Parathyroid adenoma (tissue), 2 donors: Measurements from ENCODE around the gene MEOX1.

Experiments used
- H2AFZ ChIP-seq: fragments of 300-600 bp; sonication (generic); one replicate; pipeline ENCODE4 v1.7.0; 2017; ENCODE audit warnings: antibody characterized with exemption, mild to moderate bottlenecking
- H3K27ac ChIP-seq: fragments of 300-600 bp; sonication (generic); one replicate; pipeline ENCODE4 v1.7.0; 2017
- H3K27me3 ChIP-seq: fragments of 300-600 bp; sonication (generic); one replicate; pipeline ENCODE4 v1.7.0; 2017; ENCODE audit warnings: low read length; ENCODE audit not compliant: control insufficient read depth, insufficient read depth
- H3K36me3 ChIP-seq: fragments of 300-600 bp; sonication (generic); one replicate; pipeline ENCODE4 v1.7.0; 2017; ENCODE audit warnings: low read length; ENCODE audit not compliant: control insufficient read depth, insufficient read depth
- H3K4me1 ChIP-seq: fragments of 300-600 bp; sonication (generic); one replicate; pipeline ENCODE4 v1.7.0; 2017; ENCODE audit warnings: control low read depth
- H3K4me2 ChIP-seq: fragments of 300-600 bp; sonication (generic); one replicate; pipeline ENCODE4 v1.7.0; 2017; ENCODE audit warnings: low read length
- H3K4me3 ChIP-seq: fragments of 300-600 bp; sonication (generic); one replicate; pipeline ENCODE4 v1.7.0; 2017; ENCODE audit warnings: low read depth, low read length
- H3K79me2 ChIP-seq: fragments of 300-600 bp; sonication (generic); one replicate; pipeline ENCODE4 v1.7.0; 2017; ENCODE audit warnings: control low read depth
- H3K9ac ChIP-seq: fragments of 300-600 bp; sonication (generic); one replicate; pipeline ENCODE4 v1.7.0; 2017; ENCODE audit warnings: mild to moderate bottlenecking
- H3K9me3 ChIP-seq: fragments of 300-600 bp; sonication (generic); one replicate; pipeline ENCODE4 v1.7.0; 2017; ENCODE audit warnings: low read length; ENCODE audit not compliant: control insufficient read depth
- TF ChIP-seq, protein P1 (sequence below): fragments of 300-600 bp; sonication (generic); IDR thresholded peaks from one replicate; pipeline ENCODE4 v1.7.0; 2017; ENCODE audit warnings: antibody characterized with exemption, mild to moderate bottlenecking
- donor health status: primary hyperparathyroidism.

Gene MEOX1

GRCh38 chr17:43660816-43661493, 767 bp downstream of the MEOX1 start:
- H3K79me2 ChIP-seq, result no peaks in the 10 kb centered on the region
- no peaks in the 10 kb centered on the region for H3K4me1 ChIP-seq
- no peak overlapping the region for H3K27ac ChIP-seq
- no peak overlapping the region for H3K4me3 ChIP-seq
- no peak overlapping the region for H3K9ac ChIP-seq
- H2AFZ ChIP-seq, result no peak overlapping the region
- no peaks in the 10 kb centered on the region for H3K9me3 ChIP-seq
- H3K4me2 ChIP-seq, result no peak overlapping the region
- no peaks in the 10 kb centered on the region for H3K27me3 ChIP-seq
- no peaks in the 10 kb centered on the region for H3K36me3 ChIP-seq
- TF ChIP-seq, protein P1, sequence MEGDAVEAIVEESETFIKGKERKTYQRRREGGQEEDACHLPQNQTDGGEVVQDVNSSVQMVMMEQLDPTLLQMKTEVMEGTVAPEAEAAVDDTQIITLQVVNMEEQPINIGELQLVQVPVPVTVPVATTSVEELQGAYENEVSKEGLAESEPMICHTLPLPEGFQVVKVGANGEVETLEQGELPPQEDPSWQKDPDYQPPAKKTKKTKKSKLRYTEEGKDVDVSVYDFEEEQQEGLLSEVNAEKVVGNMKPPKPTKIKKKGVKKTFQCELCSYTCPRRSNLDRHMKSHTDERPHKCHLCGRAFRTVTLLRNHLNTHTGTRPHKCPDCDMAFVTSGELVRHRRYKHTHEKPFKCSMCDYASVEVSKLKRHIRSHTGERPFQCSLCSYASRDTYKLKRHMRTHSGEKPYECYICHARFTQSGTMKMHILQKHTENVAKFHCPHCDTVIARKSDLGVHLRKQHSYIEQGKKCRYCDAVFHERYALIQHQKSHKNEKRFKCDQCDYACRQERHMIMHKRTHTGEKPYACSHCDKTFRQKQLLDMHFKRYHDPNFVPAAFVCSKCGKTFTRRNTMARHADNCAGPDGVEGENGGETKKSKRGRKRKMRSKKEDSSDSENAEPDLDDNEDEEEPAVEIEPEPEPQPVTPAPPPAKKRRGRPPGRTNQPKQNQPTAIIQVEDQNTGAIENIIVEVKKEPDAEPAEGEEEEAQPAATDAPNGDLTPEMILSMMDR, result no peak

- no peaks in the 10 kb centered on the region for H3K9me3 ChIP-seq
- H3K9ac ChIP-seq, result no peak overlapping the region
- no peak overlapping the region for H3K4me3 ChIP-seq
- H3K79me2 ChIP-seq, result no peaks in the 10 kb centered on the region
- TF ChIP-seq, protein P1, result no peak
- H3K27me3 ChIP-seq, result no peaks in the 10 kb centered on the region
- H3K36me3 ChIP-seq, result no peaks in the 10 kb centered on the region
- no peaks in the 10 kb centered on the region for H3K4me1 ChIP-seq
- no peak overlapping the region for H2AFZ ChIP-seq
- H3K4me2 ChIP-seq, result no peak overlapping the region
- H3K27ac ChIP-seq, result no peak overlapping the region
These were observed 1.7 kb downstream of the MEOX1 start for GRCh38 chr17:43659823-43660617.

DNA sequence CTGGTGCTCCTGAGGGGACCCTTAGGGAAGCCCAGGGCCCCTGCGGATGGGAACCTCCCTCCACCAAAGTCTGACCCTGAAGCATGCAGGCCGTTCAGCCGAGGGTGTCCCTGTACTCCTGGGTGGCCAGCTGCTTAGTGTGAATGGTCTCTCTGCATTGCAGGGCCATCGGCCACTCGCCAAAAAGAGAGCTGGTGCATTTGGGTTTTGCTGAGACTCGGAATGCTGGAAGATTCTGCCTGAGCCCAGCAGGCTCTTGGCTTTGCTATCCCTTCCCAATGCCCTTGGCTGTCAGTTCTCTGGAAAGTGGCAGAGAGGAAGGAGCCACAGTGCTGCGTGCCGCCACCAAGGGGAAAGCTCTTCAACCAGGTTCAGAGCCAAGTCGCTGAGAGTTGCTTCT, 2.8 kb downstream of the MEOX1 start:
- no peak overlapping the region for H3K27ac ChIP-seq
- H3K27me3 ChIP-seq, result no peaks in the 10 kb centered on the region
- no peaks in the 10 kb centered on the region for H3K9me3 ChIP-seq
- no peaks in the 10 kb centered on the region for H3K36me3 ChIP-seq
- H3K9ac ChIP-seq, result no peak overlapping the region
- H3K4me2 ChIP-seq, result no peak overlapping the region
- no peaks in the 10 kb centered on the region for H3K4me1 ChIP-seq
- H3K79me2 ChIP-seq, result no peaks in the 10 kb centered on the region
- no peak overlapping the region for H2AFZ ChIP-seq
- TF ChIP-seq, protein P1, result no peak
- H3K4me3 ChIP-seq, result no peak overlapping the region

GRCh38 chr17:43655693-43656255, 5.9 kb downstream of the MEOX1 start:
- H3K36me3 ChIP-seq, result no peaks in the 10 kb centered on the region
- H2AFZ ChIP-seq, result no peak overlapping the region
- TF ChIP-seq, protein P1, result no peak
- no peak overlapping the region for H3K4me3 ChIP-seq
- no peak overlapping the region for H3K27ac ChIP-seq
- H3K27me3 ChIP-seq, result no peaks in the 10 kb centered on the region
- H3K79me2 ChIP-seq, result no peaks in the 10 kb centered on the region
- H3K4me1 ChIP-seq, result no peaks in the 10 kb centered on the region
- H3K9me3 ChIP-seq, result no peaks in the 10 kb centered on the region
- no peak overlapping the region for H3K4me2 ChIP-seq
- no peak overlapping the region for H3K9ac ChIP-seq
